Measurements from ENCODE around the gene INPP5K.

Gene INPP5K

GRCh38 chr17:1484676-1485422 lies 31.6 kb downstream of the INPP5K start:
- no peak for DNase-seq

GRCh38 chr17:1484060-1484535 lies 32.3 kb downstream of the INPP5K start:
- DNase-seq, result no peak

GRCh38 chr17:1482680-1483079 lies 33.7 kb downstream of the INPP5K start:
- no peak for DNase-seq

- no peak for DNase-seq
Measured at GRCh38 chr17:1481736-1482135, 34.7 kb downstream of the INPP5K start.

- no peak for DNase-seq
Measured at GRCh38 chr17:1480747-1481465, 35.5 kb downstream of the INPP5K start.

GRCh38 chr17:1478418-1478817 lies 38.0 kb downstream of the INPP5K start:
- no peak for DNase-seq

GRCh38 chr17:1475321-1475854 lies 41.0 kb downstream of the INPP5K start:
- no peak for DNase-seq

- DNase-seq, result no peak
Measured at GRCh38 chr17:1474402-1475189, 41.8 kb downstream of the INPP5K start.

GRCh38 chr17:1473841-1474240 lies 42.6 kb downstream of the INPP5K start:
- no peak for DNase-seq

GRCh38 chr17:1473170-1473569 lies 43.2 kb downstream of the INPP5K start:
- no peak for DNase-seq

GRCh38 chr17:1471911-1472821 lies 44.2 kb downstream of the INPP5K start:
- DNase-seq, result no peak

GRCh38 chr17:1471490-1471889 lies 44.9 kb downstream of the INPP5K start:
- no peak for DNase-seq

GRCh38 chr17:1470755-1471462 lies 45.5 kb downstream of the INPP5K start:
- DNase-seq, result no peak

GRCh38 chr17:1470071-1470754 lies 46.2 kb downstream of the INPP5K start:
- DNase-seq, result no peak

- no peak for DNase-seq
Measured at GRCh38 chr17:1469231-1469852, 47.1 kb downstream of the INPP5K start.

- DNase-seq, result no peak
Measured at GRCh38 chr17:1467898-1468492, 48.4 kb downstream of the INPP5K start.

GRCh38 chr17:1467258-1467657 lies 49.2 kb downstream of the INPP5K start:
- DNase-seq, result no peak

- DNase-seq, result no peak
Measured at GRCh38 chr17:1464186-1464585, 52.2 kb downstream of the INPP5K start.

GRCh38 chr17:1462164-1463112 lies 54.0 kb downstream of the INPP5K start:
- DNase-seq, result no peak
